ENCODE results near the gene NINJ2.

Gene NINJ2

DNA sequence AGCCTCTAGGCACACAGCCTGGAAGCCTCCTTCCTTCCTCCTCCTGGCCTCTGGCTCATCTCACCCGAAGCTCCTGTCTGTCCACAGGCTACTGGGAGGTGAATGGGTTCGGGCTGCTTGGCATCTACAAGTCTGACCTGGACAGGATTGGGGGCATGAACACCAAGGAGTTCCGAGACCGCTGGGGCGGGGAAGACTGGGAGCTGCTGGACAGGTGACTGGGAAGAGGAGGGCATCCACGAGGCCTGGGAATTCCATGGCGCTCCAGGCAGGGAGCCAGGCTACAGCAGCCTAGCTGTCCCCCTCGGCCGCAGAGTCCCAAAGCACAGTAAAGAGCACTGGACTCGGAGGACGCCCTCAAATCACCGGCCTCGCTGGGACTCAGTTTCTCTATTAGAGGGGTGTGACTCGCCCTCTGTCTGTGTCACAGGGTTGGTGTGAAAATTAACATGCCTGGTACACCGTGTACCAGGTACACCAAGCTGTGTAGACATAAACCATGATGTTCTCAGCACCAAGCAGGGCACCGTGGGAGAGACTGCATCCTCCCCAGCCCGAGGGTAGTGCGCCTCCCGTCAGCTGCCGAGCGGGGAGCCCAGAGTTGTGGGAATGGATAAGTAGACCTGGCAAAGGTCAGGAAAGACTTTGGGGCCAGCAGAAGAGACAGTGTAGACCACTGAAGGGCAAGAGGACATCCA is 103.9 kb downstream of the NINJ2 start:
- Histone ChIP-seq H3K36me3 (peaks cover 4% of the 10 kb centered on the region; the same call in 1 of the 2 replicates), H3K27ac (no peak overlapping the region), H3K9me3 (no peaks in the 10 kb centered on the region), H3K4me1 (peaks cover 68% of the 10 kb centered on the region), H3K27me3 (no peaks in the 10 kb centered on the region), H4K20me1 (peaks cover 18% of the 10 kb centered on the region; the same call in 1 of the 2 replicates), H3K4me3 (no peak overlapping the region), H3K9ac (0 out of 2 replicates have a peak overlapping the region, but pooled peaks have one; percentile 17), H3K4me2 (peak overlapping the region; percentile 97)
- no peak for TF ChIP-seq Cebpa-rat (IDR thresholded peaks at IDR 0.05)

DNA sequence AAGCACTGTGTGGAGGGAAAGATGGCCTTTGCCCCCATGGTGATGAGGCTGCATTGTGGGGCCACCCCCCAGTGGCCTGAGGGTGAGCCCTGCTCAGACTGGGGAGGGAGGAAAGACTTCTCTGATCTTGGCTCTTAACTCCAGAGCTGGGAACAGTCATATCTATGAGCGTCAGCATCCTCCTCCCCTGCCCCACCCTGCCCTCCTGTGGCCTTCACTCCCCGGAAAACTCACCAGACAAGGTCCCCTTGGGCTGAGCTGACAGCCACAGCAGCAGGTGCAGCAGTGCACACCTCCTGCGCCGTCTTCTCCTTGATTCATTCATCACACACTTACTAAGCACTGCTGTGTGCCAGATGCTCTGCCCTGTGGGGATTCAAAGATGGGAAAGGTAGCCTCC is 104.7 kb downstream of the NINJ2 start:
- Histone ChIP-seq H3K27me3 (no peaks in the 10 kb centered on the region), H3K27ac (no peak overlapping the region), H3K9me3 (no peaks in the 10 kb centered on the region), H3K36me3 (peaks cover 4% of the 10 kb centered on the region; the same call in 1 of the 2 replicates), H3K4me2 (peak overlapping the region; percentile 97), H3K4me3 (no peak overlapping the region), H3K9ac (0 out of 2 replicates have a peak overlapping the region, but pooled peaks have one; percentile 17), H3K4me1 (peaks cover 68% of the 10 kb centered on the region), H4K20me1 (0 out of 2 replicates have a peak, but pooled peaks cover 13% of the 10 kb centered on the region)
- no peak for TF ChIP-seq Cebpa-rat (IDR thresholded peaks at IDR 0.05)

DNA sequence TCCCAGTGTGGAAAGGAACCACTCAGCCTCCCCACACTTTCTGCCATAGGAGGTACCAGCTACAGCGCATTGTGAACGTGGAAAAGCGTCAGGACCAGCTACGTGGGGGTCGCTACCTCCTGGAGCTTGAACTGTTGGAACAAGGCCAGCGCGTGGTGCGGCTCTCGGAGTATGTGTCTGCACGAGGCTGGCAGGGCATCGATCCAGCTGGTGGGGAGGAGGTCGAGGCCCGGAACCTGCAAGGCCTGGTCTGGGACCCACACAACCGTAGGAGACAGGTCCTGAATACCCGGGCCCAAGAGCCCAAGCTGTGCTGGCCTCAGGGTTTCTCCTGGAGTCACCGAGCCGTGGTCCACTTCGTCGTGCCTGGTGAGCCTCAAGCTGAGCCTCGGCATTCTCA is 106.7 kb downstream of the NINJ2 start:
- Histone ChIP-seq H3K4me3 (no peak overlapping the region), H3K9me3 (no peaks in the 10 kb centered on the region), H4K20me1 (0 out of 2 replicates have a peak, but pooled peaks cover 4% of the 10 kb centered on the region), H3K27ac (no peak overlapping the region), H3K4me2 (no peak overlapping the region), H3K9ac (no peak overlapping the region), H3K27me3 (no peaks in the 10 kb centered on the region), H3K36me3 (peaks cover 4% of the 10 kb centered on the region; the same call in 1 of the 2 replicates), H3K4me1 (peaks cover 63% of the 10 kb centered on the region)
- no peak for TF ChIP-seq Cebpa-rat (IDR thresholded peaks at IDR 0.05)

DNA sequence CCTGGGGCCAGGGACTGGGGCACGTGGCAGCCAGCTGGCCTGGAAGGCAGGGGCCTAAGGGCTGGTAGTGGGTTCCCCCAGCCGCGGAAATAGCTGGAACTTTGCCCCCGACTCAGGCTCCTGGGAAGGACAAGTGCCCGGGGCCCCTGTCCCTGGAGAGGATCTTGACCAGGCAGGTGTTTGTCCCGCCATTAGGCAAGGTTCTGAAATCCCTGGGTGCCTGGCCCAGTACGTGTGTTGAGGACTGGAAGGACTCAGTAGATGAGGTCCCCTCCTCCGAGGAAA is 109.3 kb downstream of the NINJ2 start:
- peak overlapping the region; percentile 51 for H3K9ac ChIP-seq
- peak overlapping the region; percentile 57 for H3K4me3 ChIP-seq
- peak overlapping the region; percentile 86 for H3K4me2 ChIP-seq
- H3K27ac ChIP-seq, result peak overlapping the region; percentile 79
- no peak for TF ChIP-seq Cebpa-rat (IDR thresholded peaks at IDR 0.05)
- H3K4me1 ChIP-seq, result peaks cover 38% of the 10 kb centered on the region
- H3K9me3 ChIP-seq, result no peaks in the 10 kb centered on the region
- peaks cover 4% of the 10 kb centered on the region; the same call in 1 of the 2 replicates for H3K36me3 ChIP-seq
- no peaks in the 10 kb centered on the region for H4K20me1 ChIP-seq
- no peaks in the 10 kb centered on the region for H3K27me3 ChIP-seq

DNA sequence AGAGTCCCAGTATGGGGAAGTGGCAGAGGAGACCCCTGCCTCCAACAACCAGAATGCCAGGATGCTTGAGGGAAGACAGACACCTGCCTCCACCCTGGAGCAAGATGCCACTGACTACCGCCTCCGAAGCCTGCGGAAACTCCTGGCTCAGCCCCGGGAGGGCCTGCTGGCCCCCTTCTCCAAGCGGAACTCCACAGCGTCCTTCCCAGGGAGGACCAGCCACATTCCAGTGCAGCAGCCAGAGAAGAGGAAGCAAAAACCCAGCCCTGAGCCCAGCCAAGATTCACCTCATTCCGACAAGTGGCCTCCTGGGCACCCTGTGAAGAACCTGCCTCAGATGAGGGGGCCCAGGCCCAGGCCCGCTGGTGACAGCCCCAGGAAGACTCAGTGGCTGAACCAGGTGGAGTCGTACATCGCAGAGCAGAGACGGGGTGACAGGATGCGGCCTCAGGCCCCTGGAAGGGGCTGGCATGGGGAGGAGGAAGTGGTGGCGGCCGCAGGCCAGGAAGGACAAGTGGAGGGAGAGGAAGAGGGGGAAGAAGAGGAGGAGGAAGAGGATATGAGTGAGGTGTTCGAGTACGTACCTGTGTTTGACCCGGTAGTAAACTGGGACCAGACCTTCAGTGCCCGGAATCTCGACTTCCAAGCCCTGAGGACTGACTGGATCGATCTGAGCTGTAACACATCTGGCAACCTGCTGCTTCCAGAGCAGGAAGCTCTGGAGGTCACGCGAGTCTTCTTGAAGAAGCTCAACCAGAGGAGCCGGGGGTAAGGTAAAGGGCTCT is 109.8 kb downstream of the NINJ2 start:
- peak overlapping the region; percentile 51 for H3K9ac ChIP-seq
- H3K9me3 ChIP-seq, result no peaks in the 10 kb centered on the region
- no peaks in the 10 kb centered on the region for H3K27me3 ChIP-seq
- H3K4me2 ChIP-seq, result peak overlapping the region; percentile 86
- peaks cover 4% of the 10 kb centered on the region; the same call in 1 of the 2 replicates for H3K36me3 ChIP-seq
- peak overlapping the region; percentile 79 for H3K27ac ChIP-seq
- peak overlapping the region; percentile 57 for H3K4me3 ChIP-seq
- no peak for TF ChIP-seq Cebpa-rat (IDR thresholded peaks at IDR 0.05)
- H3K4me1 ChIP-seq, result peaks cover 32% of the 10 kb centered on the region
- no peaks in the 10 kb centered on the region for H4K20me1 ChIP-seq

DNA sequence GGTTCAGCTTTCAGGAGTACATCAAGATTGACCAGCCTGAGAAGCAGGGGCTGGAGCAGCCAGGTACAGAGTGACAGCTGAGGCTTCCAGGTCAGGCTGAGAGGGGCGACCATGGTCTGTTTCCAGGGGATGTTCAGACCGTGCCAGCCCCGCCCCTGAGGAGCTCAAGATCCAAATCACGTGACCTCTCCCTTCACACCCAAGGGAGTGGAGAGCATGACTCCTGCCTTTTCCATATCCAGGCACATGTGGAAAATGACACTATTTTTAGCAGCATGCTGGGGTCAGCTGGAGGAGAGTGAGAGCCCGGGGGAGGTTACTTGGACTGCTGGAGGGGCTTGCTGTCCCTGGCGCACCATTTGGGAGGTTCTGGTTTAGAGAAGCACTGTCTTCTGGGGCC is 110.8 kb downstream of the NINJ2 start:
- Histone ChIP-seq H4K20me1 (no peaks in the 10 kb centered on the region), H3K27me3 (no peaks in the 10 kb centered on the region)
- no peak for TF ChIP-seq Cebpa-rat (IDR thresholded peaks at IDR 0.05)

DNA sequence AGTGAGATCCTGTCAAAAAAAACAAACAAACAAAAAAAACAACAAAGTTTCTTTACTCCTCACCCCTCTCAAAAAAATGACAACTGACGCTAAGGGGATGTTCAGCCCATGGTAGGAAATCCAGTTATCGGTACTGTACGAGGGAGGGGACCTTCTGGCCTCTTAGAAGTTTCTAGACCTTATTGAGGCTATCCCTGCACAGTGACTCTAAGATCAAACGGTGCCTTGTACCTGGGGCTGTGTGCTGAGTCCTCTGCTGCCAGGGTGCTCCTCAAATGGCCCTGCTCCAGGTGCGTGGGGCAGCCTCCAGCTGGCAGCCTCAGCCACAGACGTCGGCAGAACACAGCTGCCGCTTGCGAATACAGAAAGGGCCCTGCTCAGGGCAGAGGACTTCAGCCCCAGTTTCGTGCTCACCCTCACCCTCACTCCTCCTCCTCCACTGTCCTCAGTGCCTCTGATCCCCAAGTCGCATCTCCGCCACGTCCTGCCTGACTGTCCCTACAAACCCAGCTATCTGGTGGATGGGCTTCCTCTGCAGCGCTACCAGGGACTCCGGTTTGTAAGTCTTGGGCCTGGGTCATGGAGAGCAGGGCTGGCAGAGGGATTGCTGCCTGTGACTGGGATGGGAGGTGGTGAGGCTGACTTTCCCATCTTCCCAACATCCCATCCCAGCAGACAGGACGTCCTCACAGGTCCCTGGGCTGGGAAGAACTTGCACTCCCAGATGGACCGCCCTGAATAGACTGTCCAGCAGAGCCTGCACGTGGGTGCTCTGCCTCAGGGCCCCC is 112.6 kb downstream of the NINJ2 start:
- Histone ChIP-seq H3K9ac (no peak overlapping the region), H4K20me1 (no peaks in the 10 kb centered on the region), H3K4me3 (no peak overlapping the region), H3K27ac (no peak overlapping the region), H3K4me2 (no peak overlapping the region), H3K4me1 (peaks cover 46% of the 10 kb centered on the region), H3K27me3 (no peaks in the 10 kb centered on the region), H3K36me3 (no peaks in the 10 kb centered on the region), H3K9me3 (no peaks in the 10 kb centered on the region)
- no peak for TF ChIP-seq Cebpa-rat (IDR thresholded peaks at IDR 0.05)

More for the DNA sequence above, 110.8 kb downstream of the NINJ2 start:
- 0 out of 2 replicates have a peak overlapping the region, but pooled peaks have one; percentile 26 for H3K27ac ChIP-seq
- H3K36me3 ChIP-seq, result peaks cover 4% of the 10 kb centered on the region; the same call in 1 of the 2 replicates
- H3K9me3 ChIP-seq, result no peaks in the 10 kb centered on the region
- peak overlapping the region; percentile 86 for H3K4me2 ChIP-seq
- no peak overlapping the region for H3K4me3 ChIP-seq
- H3K4me1 ChIP-seq, result peaks cover 34% of the 10 kb centered on the region
- no peak overlapping the region for H3K9ac ChIP-seq

DNA sequence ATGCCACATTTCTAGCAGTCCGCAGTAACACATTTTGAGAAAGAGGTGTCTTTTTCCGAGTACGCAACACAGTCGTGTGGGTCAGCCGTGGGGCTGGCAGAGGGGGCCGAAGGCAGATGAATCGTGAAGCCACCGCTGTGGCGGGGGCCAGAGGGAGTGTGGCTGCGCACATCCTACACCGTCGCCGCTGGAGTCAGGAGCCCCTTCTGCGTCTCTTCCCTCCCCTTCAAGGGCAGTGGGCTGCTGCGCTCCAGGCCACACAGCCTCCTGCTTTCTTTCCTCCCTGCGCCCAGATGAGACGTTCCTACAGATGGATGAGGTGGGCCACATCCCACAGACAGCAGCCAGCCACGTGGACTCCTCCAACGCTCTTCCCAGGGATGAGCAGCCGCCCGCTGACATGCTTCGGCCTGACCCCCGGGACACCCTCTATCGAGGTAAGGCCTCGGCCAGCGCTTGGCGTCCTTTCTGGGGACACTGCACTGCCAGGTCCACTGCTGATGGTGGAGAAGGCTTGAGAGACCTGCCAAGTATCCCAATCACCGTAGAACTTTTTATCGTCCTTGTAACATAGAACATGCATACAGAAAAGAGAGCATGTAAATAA is 113.7 kb downstream of the NINJ2 start:
- no peak overlapping the region for H3K4me2 ChIP-seq
- H4K20me1 ChIP-seq, result no peaks in the 10 kb centered on the region
- H3K4me3 ChIP-seq, result no peak overlapping the region
- no peaks in the 10 kb centered on the region for H3K36me3 ChIP-seq
- H3K9ac ChIP-seq, result no peak overlapping the region
- H3K27me3 ChIP-seq, result no peaks in the 10 kb centered on the region
- TF ChIP-seq Cebpa-rat (IDR thresholded peaks at IDR 0.05), result no peak
- H3K4me1 ChIP-seq, result peaks cover 53% of the 10 kb centered on the region
- no peaks in the 10 kb centered on the region for H3K9me3 ChIP-seq
- H3K27ac ChIP-seq, result no peak overlapping the region

DNA sequence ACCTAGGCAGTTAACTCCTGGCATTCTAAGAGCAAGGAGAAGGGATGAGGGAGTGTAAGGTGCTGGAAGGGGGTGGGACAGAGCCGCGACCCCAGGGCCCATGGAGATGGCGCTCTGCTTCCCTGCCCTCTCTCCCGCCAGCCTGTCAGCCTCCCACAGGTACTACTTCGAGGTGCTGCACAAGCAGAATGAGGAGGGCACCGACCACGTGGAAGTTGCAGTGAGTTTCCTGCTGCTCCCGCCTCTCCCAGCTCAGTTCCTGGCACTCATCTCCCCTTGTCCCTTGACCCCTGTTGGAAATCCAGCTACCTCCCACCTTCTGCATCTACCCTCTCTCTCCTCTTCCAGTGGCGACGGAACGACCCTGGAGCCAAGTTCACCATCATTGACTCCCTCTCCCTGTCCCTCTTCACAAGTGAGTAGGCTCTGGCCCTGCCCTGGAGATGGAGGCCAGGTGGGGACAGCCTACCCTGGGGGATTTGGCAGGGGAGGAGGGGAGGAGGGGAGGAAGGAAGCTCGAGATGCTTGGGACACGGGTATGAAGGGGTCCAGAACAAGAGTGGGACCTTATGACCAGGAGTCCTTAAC is 115.3 kb downstream of the NINJ2 start:
- Histone ChIP-seq H3K4me2 (peak overlapping the region; percentile 66), H3K9me3 (no peaks in the 10 kb centered on the region), H4K20me1 (no peaks in the 10 kb centered on the region), H3K4me3 (no peak overlapping the region), H3K36me3 (no peaks in the 10 kb centered on the region), H3K27ac (no peak overlapping the region), H3K27me3 (no peaks in the 10 kb centered on the region), H3K9ac (0 out of 2 replicates have a peak overlapping the region, but pooled peaks have one; percentile 29), H3K4me1 (peaks cover 41% of the 10 kb centered on the region)
- TF ChIP-seq Cebpa-rat (IDR thresholded peaks at IDR 0.05), result no peak
